K562 (cell line): ENCODE measurements around the gene MTFR2. TPM values are rescaled to one million over a fixed set of nuclear protein-coding genes. Genes with fewer than 3 reads are reported as not detected.

ENCODE experiments used
- ATAC-seq: fragments of 200-7000 bp; cut with Tn5 transposase; 3 replicates; pipeline ENCODE4 v1.9.1; 2020; ENCODE audit warnings: moderate library complexity
- BruUV-seq: library from RNA; stranded (reverse); fragments of 400-500 nt; replicated peaks from 2 replicates; lab custom pipeline; 2021; lab: Mats Ljungman, UMichigan
- CTCF ChIA-PET: fragments of 300-600 bp; formaldehyde crosslinking; extraction: SDS; loops from one replicate; lab custom pipeline; 2021; ENCODE audit warnings: low intra/inter-chr PET ratio; lab: Yijun Ruan, JAX
- POLR2A ChIA-PET: fragments of 300-600, 350-650 bp; sonication (Branson Sonifier 250); formaldehyde crosslinking; extraction: SDS; loops from one replicate; lab custom pipeline; 2021; ENCODE audit warnings: antibody characterized with exemption, inconsistent platforms; lab: Yijun Ruan, JAX
- DNase-seq, 4 experiments: peaks; one replicate each; pipeline versions ENCODE4 v3.0.0 to v3.0.0-alpha.2; 2011 to 2018; ENCODE audit warnings: low spot score in 3 of 4, mixed read lengths in 3 of 4; ENCODE audit errors: extremely low read depth in 1 of 4
- FAIRE-seq: peaks from 2 replicates; lab custom pipeline; 2011; peaks lifted over from hg19 to GRCh38; lab: Jason Lieb, UNC
- H2AFZ ChIP-seq: 2 replicates; pipeline ENCODE4 v1.6.0; 2011; ENCODE audit warnings: low read depth, low read length, control low read depth, inconsistent platforms
- H3K27ac ChIP-seq: fragments of 200-600 bp; 3 replicates; pipeline ENCODE4 v1.8.0; 2011; ENCODE audit warnings: low read depth, mild to moderate bottlenecking, control low read depth, inconsistent platforms, low read length, moderate library complexity, mixed read lengths; ENCODE audit errors: extremely low read depth
- H3K27me3 ChIP-seq, 2 experiments: fragments of 300-600 bp in 1 of 2; 2 replicates in 1 of 2; 3 replicates in 1 of 2; pipeline versions ENCODE4 v1.6.0 to v1.8.0; 2011; ENCODE audit warnings: inconsistent platforms in 2 of 2, low read length in 2 of 2, mild to moderate bottlenecking in 1 of 2, mixed read lengths in 1 of 2, moderate library complexity in 1 of 2; ENCODE audit not compliant: control insufficient read depth in 2 of 2, insufficient read depth in 2 of 2
- H3K36me3 ChIP-seq: fragments of 300-600 bp; 3 replicates; pipeline ENCODE4 v1.8.0; 2011; ENCODE audit warnings: mild to moderate bottlenecking, low read length, inconsistent platforms; ENCODE audit not compliant: control insufficient read depth, insufficient read depth
- H3K4me1 ChIP-seq, 2 experiments: fragments of 200-600 bp in 1 of 2; replicated peaks in 1 of 2; 2 replicates in 1 of 2; 3 replicates in 1 of 2; pipeline versions ENCODE4 v1.5.1 to v1.8.0; 2011; ENCODE audit warnings: inconsistent platforms in 2 of 2, low read length in 2 of 2, mild to moderate bottlenecking in 1 of 2, mixed read lengths in 1 of 2, moderate library complexity in 1 of 2; ENCODE audit not compliant: control insufficient read depth in 2 of 2, insufficient read depth in 2 of 2
- H3K4me2 ChIP-seq: 2 replicates; pipeline ENCODE4 v1.6.1; 2011; ENCODE audit warnings: low read length, control low read depth, inconsistent platforms, mixed read lengths; ENCODE audit not compliant: insufficient read depth
- H3K4me3 ChIP-seq: fragments of 200-600 bp; sonication (generic), shearing (Covaris generic); 2 replicates; pipeline ENCODE4 v1.5.1; 2016; ENCODE audit warnings: control low read depth, inconsistent platforms
- H3K79me2 ChIP-seq: fragments of 200-600 bp; 3 replicates; pipeline ENCODE4 v1.8.0; 2011; ENCODE audit warnings: low read length, inconsistent platforms; ENCODE audit not compliant: control insufficient read depth, insufficient read depth
- H3K9ac ChIP-seq, 2 experiments: 2 replicates each; pipeline versions ENCODE4 v1.6.0 to v1.6.1; 2011; ENCODE audit warnings: low read depth in 2 of 2, low read length in 2 of 2, control low read depth in 1 of 2, inconsistent platforms in 1 of 2, mild to moderate bottlenecking in 1 of 2, mixed read lengths in 1 of 2; ENCODE audit not compliant: insufficient read depth in 1 of 2
- H3K9me1 ChIP-seq: one replicate; pipeline ENCODE4 v1.6.0; 2011; ENCODE audit warnings: inconsistent platforms, mild to moderate bottlenecking, low read length, moderate library complexity; ENCODE audit not compliant: control insufficient read depth, insufficient read depth
- H3K9me3 ChIP-seq: replicated peaks from 2 replicates; pipeline ENCODE4 v1.5.1; 2011; ENCODE audit warnings: low read depth, low read length, inconsistent platforms; ENCODE audit not compliant: control insufficient read depth, insufficient read depth
- H4K20me1 ChIP-seq: replicated peaks from 2 replicates; pipeline ENCODE4 v1.6.1; 2011; ENCODE audit warnings: low read length, inconsistent platforms, mixed read lengths; ENCODE audit not compliant: control insufficient read depth, insufficient read depth
- CBX1 ChIP-seq: sonication (generic); IDR thresholded peaks from 2 replicates; pipeline ENCODE4 v1.6.1; 2016; ENCODE audit warnings: antibody characterized with exemption, low read depth, mild to moderate bottlenecking
- GABPA ChIP-seq: fragments of 200-800 bp; sonication (Bioruptor generic); conservative IDR thresholded peaks from 2 replicates; pipeline ENCODE4 v1.6.1; 2016; ENCODE audit warnings: low read depth, missing genetic modification characterization, missing compliant biosample characterization
- MYBL2 ChIP-seq, 2 experiments: fragments of 450-650 bp in 1 of 2; sonication (generic) in 1 of 2; formaldehyde crosslinking in 1 of 2; IDR thresholded peaks; 2 replicates each; pipeline versions ENCODE4 v1.6.1 to v1.8.1; 2017 to 2022; ENCODE audit warnings: borderline replicate concordance in 1 of 2, inconsistent platforms in 1 of 2, low read depth in 1 of 2, mild to moderate bottlenecking in 1 of 2, missing genetic modification reagents in 1 of 2, moderate library complexity in 1 of 2
- PML ChIP-seq: IDR thresholded peaks from 2 replicates; pipeline ENCODE4 v1.6.1; 2012; ENCODE audit warnings: low read length, inconsistent platforms
- POLR2AphosphoS5 ChIP-seq: IDR thresholded peaks from 2 replicates; pipeline ENCODE4 v1.6.1; 2011; ENCODE audit warnings: mild to moderate bottlenecking, low read depth, low read length, moderate library complexity; ENCODE audit not compliant: control insufficient read depth, insufficient read depth
- POLR2G ChIP-seq: fragments of 200-400 bp; formaldehyde crosslinking; IDR thresholded peaks from 2 replicates; pipeline ENCODE4 v1.6.1; 2017; ENCODE audit warnings: low read depth, mild to moderate bottlenecking, antibody characterized with exemption, low read length, moderate library complexity
- PTRF ChIP-seq: fragments of 450-650 bp; IDR thresholded peaks from 2 replicates; pipeline ENCODE4 v1.6.1; 2016; ENCODE audit warnings: mild to moderate bottlenecking, missing genetic modification characterization, missing compliant biosample characterization
- ZNF316 ChIP-seq: fragments of 450-650 bp; IDR thresholded peaks from 2 replicates; pipeline ENCODE4 v1.6.1; 2016
- ZNF507 ChIP-seq: conservative IDR thresholded peaks from 2 replicates; pipeline ENCODE4 v1.6.1; 2017; ENCODE audit warnings: missing genetic modification characterization, missing compliant biosample characterization
- WGBS: fragments of 100-300 bp; shearing (Covaris generic); methylation state at CpG from one replicate; pipeline ENCODE4 v1.1.6; 2016; ENCODE audit warnings: low coverage, mixed read lengths; ENCODE audit not compliant: insufficient coverage; ENCODE audit errors: missing lambda C conversion rate; 5-methylcytosine and 5-hydroxymethylcytosine counted together
- in situ Hi-C: fragments of 300-500 bp; cut with MboI; formaldehyde crosslinking; loops from 4 replicates; pipeline ENCODE4 v1.15.0; 2018; ENCODE audit warnings: inconsistent platforms, mixed read lengths
- intact Hi-C: fragments of 100-400 bp; cut with micrococcal nuclease; formaldehyde crosslinking; loops from 2 replicates; pipeline ENCODE4 v1.14.2; 2022
- polyA plus RNA-seq, 8 experiments: library from polyadenylated mRNA; depleted of rRNA in 4 of 8; stranded (reverse) in 5 of 8; unstranded in 3 of 8; fragments of >200 nt; fragmentation: Nextera tagmentation in 2 of 8; fragmentation: Illumina TruSeq in 1 of 8; extraction: Ambion mirVana in 2 of 8; extraction: Trizol in 1 of 8; gene quantifications; 2 replicates each; pipeline versions ENCODE4 v1.2.1 to v1.2.3, GENCODE V29; 2011 to 2014; ENCODE audit warnings: inconsistent platforms in 1 of 8, missing spikeins in 1 of 8
- total RNA-seq, 7 experiments: library from RNA; depleted of rRNA in 6 of 7; stranded (reverse); fragments of >200 nt in 6 of 7; fragmentation: Illumina TruSeq in 2 of 7; extraction: Trizol in 2 of 7; gene quantifications; 2 replicates each; pipeline versions ENCODE4 v1.2.1 to v1.2.3, GENCODE V29; 2011 to 2021; ENCODE audit warnings: low replicate concordance in 1 of 7
- TF ChIP-seq, protein P1 (sequence below): sonication (generic); formaldehyde crosslinking; IDR thresholded peaks from 2 replicates; pipeline ENCODE4 v1.8.0; 2022; ENCODE audit warnings: mild to moderate bottlenecking, missing genetic modification reagents
- TF ChIP-seq, protein P2 (sequence below): fragments of 450-650 bp; IDR thresholded peaks from 2 replicates; pipeline ENCODE4 v1.6.1; 2017; ENCODE audit warnings: antibody characterized with exemption

Gene MTFR2
- total and polyA plus RNA-seq, 9 of the 15 experiments (the other 6 are each of a cell fraction or from before 2014, with no cell fraction given): 10.1 to 63.3 (median 45.9) TPM

DNA sequence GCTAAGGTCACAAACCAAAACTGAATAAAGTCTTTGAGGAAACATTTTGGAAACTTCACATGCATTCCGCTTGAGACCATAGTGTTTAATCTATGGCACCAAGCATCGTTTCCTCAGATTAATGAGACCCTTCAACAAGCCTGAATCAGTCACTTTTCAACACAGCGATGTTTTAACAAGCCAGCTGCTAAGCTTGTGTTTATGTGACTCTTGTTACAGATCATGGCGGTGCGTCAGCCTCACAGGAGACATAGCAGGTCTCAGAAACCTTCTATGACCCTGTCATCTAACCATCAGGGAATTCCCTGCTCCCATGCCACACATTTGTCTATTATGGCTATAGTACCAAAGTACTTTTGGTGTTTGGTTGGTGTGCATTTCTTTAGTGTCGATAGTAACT, 57.2 kb downstream of the MTFR2 start (continued):
- TF ChIP-seq PTRF (no peak), GABPA (no peak), PML (no peak), POLR2AphosphoS5 (no peak), ZNF507 (tag) (no peak), POLR2G (no peak), CBX1 (no peak)
- TF ChIP-seq, protein P1, sequence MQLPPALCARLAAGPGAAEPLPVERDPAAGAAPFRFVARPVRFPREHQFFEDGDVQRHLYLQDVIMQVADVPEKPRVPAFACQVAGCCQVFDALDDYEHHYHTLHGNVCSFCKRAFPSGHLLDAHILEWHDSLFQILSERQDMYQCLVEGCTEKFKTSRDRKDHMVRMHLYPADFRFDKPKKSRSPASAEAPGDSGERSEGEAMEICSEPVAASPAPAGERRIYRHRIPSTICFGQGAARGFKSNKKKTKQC: no peak

- H3K4me2 ChIP-seq: peak overlapping the region; percentile 42
- H3K9ac ChIP-seq: peak overlapping the region in 1 of 2 experiments; percentile 51; a peak in 2 of 4 replicates
- 9% methylated on average over 31 of the region's 32 CpGs for WGBS
- ChIA-PET POLR2A (no interaction called here), CTCF (no interaction called here)
- H3K9me3 ChIP-seq: no peaks in the 10 kb centered on the region
- H3K27me3 ChIP-seq: peaks cover 37 to 43% of the 10 kb centered on the region in 2 experiments
- peak; percentile 84 for ATAC-seq
- H4K20me1 ChIP-seq: 0 out of 2 replicates have a peak, but pooled peaks cover 3% of the 10 kb centered on the region
- no peak for FAIRE-seq
- DNase-seq: no peak
- H3K9me1 ChIP-seq: no peaks in the 10 kb centered on the region
- H2AFZ ChIP-seq: peak overlapping the region; percentile 69
- peaks cover 0 to 5% of the 10 kb centered on the region in 2 experiments; a peak in 3 of 5 replicates for H3K4me1 ChIP-seq
- H3K27ac ChIP-seq: no peak overlapping the region
- no TSS peak for BruUV-seq
- intact Hi-C loops (no loop called here), in situ Hi-C loops (no loop called here)
- H3K36me3 ChIP-seq: no peaks in the 10 kb centered on the region
- no peak overlapping the region for H3K4me3 ChIP-seq
- no peaks in the 10 kb centered on the region for H3K79me2 ChIP-seq
- TF ChIP-seq MYBL2 (IDR thresholded peaks at IDR 0.05; ENCODE audit: low read depth) (no peak), MYBL2 (CRISPR knock-in tag; IDR thresholded peaks at IDR 0.05; ENCODE audit: borderline replicate concordance) (no peak), ZNF316 (0 out of 2 replicates have a peak, but pooled peaks have one; percentile 3)
- TF ChIP-seq, protein P2, sequence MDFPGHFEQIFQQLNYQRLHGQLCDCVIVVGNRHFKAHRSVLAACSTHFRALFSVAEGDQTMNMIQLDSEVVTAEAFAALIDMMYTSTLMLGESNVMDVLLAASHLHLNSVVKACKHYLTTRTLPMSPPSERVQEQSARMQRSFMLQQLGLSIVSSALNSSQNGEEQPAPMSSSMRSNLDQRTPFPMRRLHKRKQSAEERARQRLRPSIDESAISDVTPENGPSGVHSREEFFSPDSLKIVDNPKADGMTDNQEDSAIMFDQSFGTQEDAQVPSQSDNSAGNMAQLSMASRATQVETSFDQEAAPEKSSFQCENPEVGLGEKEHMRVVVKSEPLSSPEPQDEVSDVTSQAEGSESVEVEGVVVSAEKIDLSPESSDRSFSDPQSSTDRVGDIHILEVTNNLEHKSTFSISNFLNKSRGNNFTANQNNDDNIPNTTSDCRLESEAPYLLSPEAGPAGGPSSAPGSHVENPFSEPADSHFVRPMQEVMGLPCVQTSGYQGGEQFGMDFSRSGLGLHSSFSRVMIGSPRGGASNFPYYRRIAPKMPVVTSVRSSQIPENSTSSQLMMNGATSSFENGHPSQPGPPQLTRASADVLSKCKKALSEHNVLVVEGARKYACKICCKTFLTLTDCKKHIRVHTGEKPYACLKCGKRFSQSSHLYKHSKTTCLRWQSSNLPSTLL: no peak
Measured at GRCh38 chr6:136191606-136192312, 58.4 kb downstream of the MTFR2 start.
